Keratinocyte (primary cell): Measurements from ENCODE around the gene KCNH6.

ENCODE experiments used
- EZH2 ChIP-seq: IDR thresholded peaks from one replicate; pipeline ENCODE4 v1.6.1; 2012; ENCODE audit warnings: inconsistent platforms, mild to moderate bottlenecking, low read length, moderate library complexity
- TF ChIP-seq, protein P1 (sequence below), 3 experiments: IDR thresholded peaks in 1 of 3; conservative IDR thresholded peaks in 1 of 3; optimal IDR thresholded peaks in 1 of 3; 2 replicates in 2 of 3; 3 replicates in 1 of 3; pipeline versions ENCODE3 to v1.5.1; 2011; ENCODE audit warnings: low read length in 3 of 3, mild to moderate bottlenecking in 3 of 3, moderate library complexity in 2 of 3, control low read depth in 1 of 3, inconsistent platforms in 1 of 3; ENCODE audit not compliant: insufficient read depth in 2 of 3; ENCODE audit errors: extremely low read depth in 1 of 3

DNA sequence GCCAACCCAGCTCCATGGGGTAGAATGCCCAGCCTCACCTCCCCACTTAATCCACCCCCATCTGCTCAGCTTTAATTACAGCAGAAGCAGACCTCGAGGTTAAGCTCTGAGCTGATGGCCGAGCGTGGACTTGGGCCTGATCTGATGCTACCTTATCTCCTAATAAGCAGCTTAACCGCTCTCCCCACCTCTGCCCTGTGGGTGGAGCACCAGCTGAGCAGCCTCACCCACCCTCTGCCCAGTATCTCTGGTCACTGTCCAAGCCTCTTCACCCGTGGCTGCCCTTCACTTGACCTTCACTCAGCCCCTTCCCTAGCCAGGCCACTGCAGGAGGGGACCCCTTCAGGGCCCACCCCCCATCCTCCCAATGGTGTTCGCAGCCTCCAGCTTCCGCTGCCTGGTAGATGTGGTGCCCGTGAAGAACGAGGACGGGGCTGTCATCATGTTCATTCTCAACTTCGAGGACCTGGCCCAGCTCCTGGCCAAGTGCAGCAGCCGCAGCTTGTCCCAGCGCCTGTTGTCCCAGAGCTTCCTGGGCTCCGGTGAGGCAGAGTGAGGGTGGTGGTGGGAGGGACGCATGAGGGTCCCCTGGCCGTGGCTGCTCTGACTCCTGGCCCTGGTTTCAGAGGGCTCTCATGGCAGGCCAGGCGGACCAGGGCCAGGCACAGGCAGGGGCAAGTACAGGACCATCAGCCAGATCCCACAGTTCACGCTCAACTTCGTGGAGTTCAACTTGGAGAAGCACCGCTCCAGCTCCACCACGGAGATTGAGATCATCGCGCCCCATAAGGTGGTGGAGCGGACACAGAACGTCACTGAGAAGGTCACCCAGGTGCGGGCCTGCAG lies 6.8 kb downstream of the KCNH6 start:
- TF ChIP-seq, protein P1, sequence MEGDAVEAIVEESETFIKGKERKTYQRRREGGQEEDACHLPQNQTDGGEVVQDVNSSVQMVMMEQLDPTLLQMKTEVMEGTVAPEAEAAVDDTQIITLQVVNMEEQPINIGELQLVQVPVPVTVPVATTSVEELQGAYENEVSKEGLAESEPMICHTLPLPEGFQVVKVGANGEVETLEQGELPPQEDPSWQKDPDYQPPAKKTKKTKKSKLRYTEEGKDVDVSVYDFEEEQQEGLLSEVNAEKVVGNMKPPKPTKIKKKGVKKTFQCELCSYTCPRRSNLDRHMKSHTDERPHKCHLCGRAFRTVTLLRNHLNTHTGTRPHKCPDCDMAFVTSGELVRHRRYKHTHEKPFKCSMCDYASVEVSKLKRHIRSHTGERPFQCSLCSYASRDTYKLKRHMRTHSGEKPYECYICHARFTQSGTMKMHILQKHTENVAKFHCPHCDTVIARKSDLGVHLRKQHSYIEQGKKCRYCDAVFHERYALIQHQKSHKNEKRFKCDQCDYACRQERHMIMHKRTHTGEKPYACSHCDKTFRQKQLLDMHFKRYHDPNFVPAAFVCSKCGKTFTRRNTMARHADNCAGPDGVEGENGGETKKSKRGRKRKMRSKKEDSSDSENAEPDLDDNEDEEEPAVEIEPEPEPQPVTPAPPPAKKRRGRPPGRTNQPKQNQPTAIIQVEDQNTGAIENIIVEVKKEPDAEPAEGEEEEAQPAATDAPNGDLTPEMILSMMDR (optimal IDR thresholded peaks at IDR 0.05 in 1 of 3, IDR thresholded peaks at IDR 0.05 in 1 of 3, conservative IDR thresholded peaks at IDR 0.05 in 1 of 3; ENCODE audit: extremely low read depth in 1 of 3, insufficient read depth in 2 of 3, low read length in 3 of 3) = no peak
- TF ChIP-seq EZH2 = no peak
